Measurements from ENCODE around the gene PGPEP1.

- TF ChIP-seq CTCF (IDR thresholded peaks at IDR 0.05; ENCODE audit: extremely low read depth in 1 of 2, insufficient read depth in 1 of 2, low read depth in 1 of 2, low read length in 2 of 2) (no peak), POLR2A (IDR thresholded peaks at IDR 0.05; ENCODE audit: low read depth, low read length) (no peak), MYC (IDR thresholded peaks at IDR 0.05; ENCODE audit: low read depth, low read length) (no peak), EZH2 (IDR thresholded peaks at IDR 0.05; ENCODE audit: borderline replicate concordance, low read depth, low read length, severe bottlenecking) (no peak), POLR2AphosphoS5 (IDR thresholded peaks at IDR 0.05; ENCODE audit: insufficient read depth, low read depth, low read length) (no peak), MAX (IDR thresholded peaks at IDR 0.05; ENCODE audit: insufficient read depth, insufficient read length) (no peak), GATA2 (IDR thresholded peaks at IDR 0.05; ENCODE audit: insufficient read depth, insufficient read length, low read depth, low read length) (no peak), FOS (IDR thresholded peaks at IDR 0.05; ENCODE audit: borderline replicate concordance, insufficient read depth, low read length) (no peak)
These were observed 33.1 kb upstream of the PGPEP1 start for GRCh38 chr19:18307271-18307681.
